ENCODE results near the gene IDH1.

The IDH1 gene

GRCh38 chr2:208210688-208211451 lies 44.0 kb downstream of the IDH1 start:
- TF ChIP-seq CTCF (conservative IDR thresholded peaks at IDR 0.05; ENCODE audit: low read depth, low read length), result no peak

GRCh38 chr2:208208335-208209085 lies 46.4 kb downstream of the IDH1 start:
- H3K4me3 ChIP-seq (ENCODE audit: low read length), result no peak overlapping the region
- DNase-seq (ENCODE audit: low read depth), result no peak
- TF ChIP-seq CTCF (conservative IDR thresholded peaks at IDR 0.05; ENCODE audit: low read depth, low read length), result no peak

More at GRCh38 chr2:208210688-208211451, 44.0 kb downstream of the IDH1 start:
- DNase-seq (ENCODE audit: low read depth), result no peak
- no peak overlapping the region for H3K4me3 ChIP-seq (ENCODE audit: low read length)

- TF ChIP-seq CTCF (conservative IDR thresholded peaks at IDR 0.05; ENCODE audit: low read depth, low read length), result no peak
- DNase-seq (ENCODE audit: low read depth), result no peak
- no peak overlapping the region for H3K4me3 ChIP-seq (ENCODE audit: low read length)
Measured at GRCh38 chr2:208207769-208208168, 47.1 kb downstream of the IDH1 start.

- no peak for TF ChIP-seq CTCF (conservative IDR thresholded peaks at IDR 0.05; ENCODE audit: low read depth, low read length)
- no peak overlapping the region for H3K4me3 ChIP-seq (ENCODE audit: low read length)
- no peak for DNase-seq (ENCODE audit: low read depth)
Measured at GRCh38 chr2:208204166-208204565, 50.7 kb downstream of the IDH1 start.

- DNase-seq (ENCODE audit: low read depth), result no peak
- TF ChIP-seq CTCF (conservative IDR thresholded peaks at IDR 0.05; ENCODE audit: low read depth, low read length), result no peak
- no peak overlapping the region for H3K4me3 ChIP-seq (ENCODE audit: low read length)
Measured at GRCh38 chr2:208195531-208195930, 59.3 kb downstream of the IDH1 start.

- no peak for TF ChIP-seq CTCF (conservative IDR thresholded peaks at IDR 0.05; ENCODE audit: low read depth, low read length)
- no peak for DNase-seq (ENCODE audit: low read depth)
- no peak overlapping the region for H3K4me3 ChIP-seq (ENCODE audit: low read length)
Measured at GRCh38 chr2:208192611-208193236, 62.1 kb downstream of the IDH1 start.

Data from retinal pigment epithelial cell (primary cell).